Activated CD8-positive, alpha-beta memory T cell treated with anti-CD3 and anti-CD28 coated beads, Interleukin-2, amount 50 U/mL, for 1 hour (primary cell): ENCODE results near the gene EME2.
"Not testable (repeated sequence)": the region's sequence is repeated elsewhere in the genome, so short reads cannot be mapped to it uniquely, and the experiment has no call there.

ENCODE experiments used
- DNase-seq: peaks from one replicate; pipeline ENCODE4 v3.0.0-alpha.2; 2020; ENCODE audit errors: extremely low read depth

Gene EME2

GRCh38 chr16:1791256-1791942, 18.8 kb downstream of the EME2 start:
- no peak for DNase-seq

- no peak for DNase-seq
Measured at GRCh38 chr16:1791943-1792812, 19.6 kb downstream of the EME2 start.

- no peak for DNase-seq
Measured at GRCh38 chr16:1792836-1793577, 20.4 kb downstream of the EME2 start.

- DNase-seq, result no peak
Measured at GRCh38 chr16:1793578-1794220, 21.1 kb downstream of the EME2 start, which contains the start of gene IGFALS. TSS of gene IGFALS (minus strand) at chr16:1793705. CDS start at chr16:1793652, 53 bp downstream.

GRCh38 chr16:1794221-1794871, 21.7 kb downstream of the EME2 start:
- no peak for DNase-seq

- no peak for DNase-seq
Measured at GRCh38 chr16:1794908-1795666, 22.5 kb downstream of the EME2 start.

GRCh38 chr16:1799263-1799662, 26.7 kb downstream of the EME2 start:
- not testable (repeated sequence) for DNase-seq

- DNase-seq, result no peak
Measured at GRCh38 chr16:1800701-1801100, 28.1 kb downstream of the EME2 start.

- DNase-seq, result no peak
Measured at GRCh38 chr16:1807626-1808025, 35.0 kb downstream of the EME2 start.

- DNase-seq, result no peak
Measured at GRCh38 chr16:1808691-1809090, 36.1 kb downstream of the EME2 start.

- no peak for DNase-seq
Measured at GRCh38 chr16:1809281-1809801, 36.7 kb downstream of the EME2 start.

- no peak for DNase-seq
Measured at GRCh38 chr16:1810106-1810505, 37.5 kb downstream of the EME2 start.

GRCh38 chr16:1810536-1810935, 37.9 kb downstream of the EME2 start:
- no peak for DNase-seq

GRCh38 chr16:1812732-1813163, 40.1 kb downstream of the EME2 start:
- no peak for DNase-seq

- DNase-seq, result no peak
Measured at GRCh38 chr16:1815461-1815860, 42.9 kb downstream of the EME2 start.

- no peak for DNase-seq
Measured at GRCh38 chr16:1816396-1817275, 44.0 kb downstream of the EME2 start.

- DNase-seq, result no peak
Measured at GRCh38 chr16:1817276-1817589, 44.6 kb downstream of the EME2 start.

GRCh38 chr16:1817716-1818115, 45.1 kb downstream of the EME2 start:
- DNase-seq, result no peak

GRCh38 chr16:1818204-1818872, 45.7 kb downstream of the EME2 start:
- no peak for DNase-seq
